ENCODE data around the gene PCDHB9.
"Not testable (repeated sequence)": the region's sequence is repeated elsewhere in the genome, so short reads cannot be mapped to it uniquely, and the experiment has no call there.

- TF ChIP-seq CTCF (IDR thresholded peaks at IDR 0.05 in 2 of 3, conservative IDR thresholded peaks at IDR 0.05 in 1 of 3; ENCODE audit: borderline replicate concordance in 1 of 3, insufficient read depth in 1 of 3, low read depth in 2 of 3, low read length in 2 of 3); POLR2A (IDR thresholded peaks at IDR 0.05; ENCODE audit: borderline replicate concordance, extremely low read depth, insufficient read depth, insufficient read length); REST (IDR thresholded peaks at IDR 0.05; ENCODE audit: low read depth); POLR2AphosphoS5 (IDR thresholded peaks at IDR 0.05; ENCODE audit: low read depth, low read length); SIN3A (IDR thresholded peaks at IDR 0.05; ENCODE audit: low read depth); ZBTB33 (IDR thresholded peaks at IDR 0.05; ENCODE audit: extremely low read depth, insufficient replicate concordance, low read length); JUND (IDR thresholded peaks at IDR 0.05); ZNF274 (IDR thresholded peaks at IDR 0.05; ENCODE audit: low read depth, low read length); EZH2phosphoT487 (IDR thresholded peaks at IDR 0.05; ENCODE audit: borderline replicate concordance); YY1 (IDR thresholded peaks at IDR 0.05; ENCODE audit: extremely low read depth, insufficient replicate concordance, low read depth, low read length); TCF7L2 (IDR thresholded peaks at IDR 0.05; ENCODE audit: borderline replicate concordance, extremely low read depth, insufficient read depth, insufficient read length); CEBPB (IDR thresholded peaks at IDR 0.05; ENCODE audit: low read depth); EZH2 (IDR thresholded peaks at IDR 0.05); ZFX (IDR thresholded peaks at IDR 0.05): not testable (repeated sequence)
Observed at GRCh38 chr5:141157901-141158300, 29.1 kb upstream of the PCDHB9 start.
